OCI-LY7 (cell line): Measurements from ENCODE around the gene ZNF827. TPM values are rescaled to one million over a fixed set of nuclear protein-coding genes. Genes with fewer than 3 reads are reported as not detected.

ENCODE experiments used
- BruUV-seq: library from RNA; stranded (reverse); fragments of 400-500 nt; replicated peaks from 2 replicates; lab custom pipeline; 2021; lab: Mats Ljungman, UMichigan
- CTCF ChIA-PET: fragments of 300-600 bp; sonication (Branson Sonifier 250); formaldehyde crosslinking; loops from one replicate; lab custom pipeline; 2022; ENCODE audit warnings: antibody characterized with exemption; ENCODE audit not compliant: unreplicated experiment; lab: Charles Lee
- POLR2A ChIA-PET: fragments of 300-600 bp; sonication (Branson Sonifier 250); formaldehyde crosslinking; loops from one replicate; lab custom pipeline; 2022; ENCODE audit warnings: antibody characterized with exemption; lab: Charles Lee
- DNase-seq: peaks from one replicate; pipeline ENCODE4 v3.0.0-alpha.2; 2015; ENCODE audit warnings: low spot score
- H2AFZ ChIP-seq: fragments of 200-600 bp; sonication (generic), shearing (Covaris generic); 2 replicates; pipeline ENCODE4 v1.6.1; 2014; ENCODE audit warnings: mild to moderate bottlenecking, antibody characterized with exemption, low read length, moderate library complexity
- H3K27ac ChIP-seq: fragments of 200-600 bp; sonication (generic); 2 replicates; pipeline ENCODE4 v1.5.1; 2014; ENCODE audit warnings: mixed run types, low read depth, mild to moderate bottlenecking, moderate library complexity, low read length, inconsistent platforms; ENCODE audit not compliant: poor library complexity, severe bottlenecking
- H3K36me3 ChIP-seq: fragments of 200-600 bp; sonication (generic); 2 replicates; pipeline ENCODE4 v1.6.1; 2014; ENCODE audit warnings: mild to moderate bottlenecking, antibody characterized with exemption, low read length, moderate library complexity, mixed read lengths; ENCODE audit not compliant: insufficient read depth
- H3K4me1 ChIP-seq: fragments of 200-600 bp; sonication (generic); 2 replicates; pipeline ENCODE4 v1.5.1; 2014; ENCODE audit warnings: mild to moderate bottlenecking, low read length; ENCODE audit not compliant: insufficient read depth, poor library complexity, severe bottlenecking
- H3K4me2 ChIP-seq: fragments of 200-600 bp; sonication (generic); 2 replicates; pipeline ENCODE4 v1.6.1; 2014; ENCODE audit warnings: mild to moderate bottlenecking, low read length
- H3K4me3 ChIP-seq: fragments of 200-600 bp; sonication (generic); 2 replicates; pipeline ENCODE4 v1.5.1; 2014; ENCODE audit warnings: mild to moderate bottlenecking, low read depth, low read length; ENCODE audit not compliant: poor library complexity, severe bottlenecking
- H3K79me2 ChIP-seq: fragments of 200-600 bp; sonication (generic); 2 replicates; pipeline ENCODE4 v1.6.1; 2016; ENCODE audit warnings: low read depth, mild to moderate bottlenecking, low read length, moderate library complexity, mixed read lengths; ENCODE audit not compliant: insufficient read depth
- H3K9me2 ChIP-seq: fragments of 200-600 bp; sonication (generic); 2 replicates; pipeline ENCODE4 v1.6.1; 2016; ENCODE audit warnings: mild to moderate bottlenecking, low read length, mixed read lengths; ENCODE audit not compliant: insufficient read depth
- H3K9me3 ChIP-seq: fragments of 200-600 bp; sonication (generic); 2 replicates; pipeline ENCODE4 v1.6.1; 2014; ENCODE audit warnings: mild to moderate bottlenecking, mixed run types, low read length, mixed read lengths
- H4K20me1 ChIP-seq: fragments of 200-600 bp; sonication (generic); 2 replicates; pipeline ENCODE4 v1.6.1; 2014; ENCODE audit warnings: mild to moderate bottlenecking, antibody characterized with exemption, low read length, moderate library complexity, mixed read lengths; ENCODE audit not compliant: insufficient read depth
- EZH2phosphoT487 ChIP-seq: fragments of 200-600 bp; sonication (generic); IDR thresholded peaks from 2 replicates; pipeline ENCODE4 v1.6.1; 2018; ENCODE audit warnings: low read depth, borderline replicate concordance, mild to moderate bottlenecking, mixed run types, antibody characterized with exemption, low read length, moderate library complexity, mixed read lengths
- intact Hi-C: fragments of 100-400 bp; cut with micrococcal nuclease; formaldehyde crosslinking; loops from one replicate; pipeline ENCODE4 v1.10.0; 2022; ENCODE audit not compliant: unreplicated experiment
- total RNA-seq, 2 experiments: library from RNA; depleted of rRNA in 1 of 2; stranded (reverse); fragments of >200 nt in 1 of 2; shearing (Covaris generic) in 1 of 2; gene quantifications; 2 replicates each; pipeline ENCODE4 v1.2.3, GENCODE V29; 2014 to 2022
- TF ChIP-seq, protein P1 (sequence below): fragments of 200-600 bp; sonication (generic); conservative IDR thresholded peaks from 2 replicates; pipeline ENCODE4 v1.5.1; 2014; ENCODE audit warnings: mild to moderate bottlenecking, antibody characterized with exemption, low read length, moderate library complexity, mixed read lengths

Gene ZNF827
- total RNA-seq, 2 experiments from 2014 or later: 15.1 to 42.9 TPM

DNA sequence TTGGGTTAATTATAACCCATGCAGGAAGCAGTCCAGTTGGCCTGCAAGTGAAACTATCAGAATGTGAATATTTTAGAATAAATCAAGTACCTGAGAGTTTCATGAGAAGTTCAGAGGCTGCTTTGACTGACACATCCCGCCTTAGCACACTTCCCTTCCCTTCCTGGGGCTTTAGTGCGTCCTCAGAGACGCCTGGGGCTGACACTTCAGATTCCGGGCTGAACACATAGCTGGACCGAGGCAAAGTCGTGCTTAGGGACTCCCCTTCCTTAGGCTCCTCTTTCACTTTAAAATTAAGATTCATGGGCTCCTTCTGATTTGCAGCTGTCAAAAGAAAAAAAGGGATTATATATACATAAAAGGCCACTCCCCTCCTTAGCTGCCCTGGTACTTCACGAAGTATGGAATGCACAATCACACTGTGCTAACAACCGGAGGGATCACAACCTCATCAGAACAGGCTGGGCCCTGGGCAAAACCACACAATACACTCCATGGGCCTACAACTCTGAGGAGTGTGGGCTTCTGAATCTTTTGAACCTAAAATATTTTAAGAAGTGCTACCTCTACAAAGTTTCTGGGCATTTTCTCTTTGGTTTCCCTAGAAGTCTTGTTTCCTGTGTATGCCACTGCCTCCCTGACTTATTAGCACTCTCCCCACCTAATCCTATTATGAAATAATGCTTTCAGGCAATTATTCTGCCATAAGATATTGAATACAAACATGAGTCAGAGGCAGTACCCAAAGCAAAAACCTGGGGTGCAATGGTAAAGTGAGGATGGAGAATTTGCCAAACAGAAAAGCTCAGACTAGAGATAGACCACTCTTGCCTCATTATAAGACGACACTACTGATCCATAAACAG lies 68.2 kb downstream of the ZNF827 start:
- no TSS peak for BruUV-seq
- DNase-seq: no peak
- TF ChIP-seq, protein P1, sequence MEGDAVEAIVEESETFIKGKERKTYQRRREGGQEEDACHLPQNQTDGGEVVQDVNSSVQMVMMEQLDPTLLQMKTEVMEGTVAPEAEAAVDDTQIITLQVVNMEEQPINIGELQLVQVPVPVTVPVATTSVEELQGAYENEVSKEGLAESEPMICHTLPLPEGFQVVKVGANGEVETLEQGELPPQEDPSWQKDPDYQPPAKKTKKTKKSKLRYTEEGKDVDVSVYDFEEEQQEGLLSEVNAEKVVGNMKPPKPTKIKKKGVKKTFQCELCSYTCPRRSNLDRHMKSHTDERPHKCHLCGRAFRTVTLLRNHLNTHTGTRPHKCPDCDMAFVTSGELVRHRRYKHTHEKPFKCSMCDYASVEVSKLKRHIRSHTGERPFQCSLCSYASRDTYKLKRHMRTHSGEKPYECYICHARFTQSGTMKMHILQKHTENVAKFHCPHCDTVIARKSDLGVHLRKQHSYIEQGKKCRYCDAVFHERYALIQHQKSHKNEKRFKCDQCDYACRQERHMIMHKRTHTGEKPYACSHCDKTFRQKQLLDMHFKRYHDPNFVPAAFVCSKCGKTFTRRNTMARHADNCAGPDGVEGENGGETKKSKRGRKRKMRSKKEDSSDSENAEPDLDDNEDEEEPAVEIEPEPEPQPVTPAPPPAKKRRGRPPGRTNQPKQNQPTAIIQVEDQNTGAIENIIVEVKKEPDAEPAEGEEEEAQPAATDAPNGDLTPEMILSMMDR: no peak
- TF ChIP-seq EZH2phosphoT487: no peak
- Histone ChIP-seq H3K79me2 (peaks cover 6% of the 10 kb centered on the region; the same call in 1 of the 2 replicates), H3K4me2 (no peak overlapping the region), H3K4me1 (no peaks in the 10 kb centered on the region), H2AFZ (no peak overlapping the region), H4K20me1 (0 out of 2 replicates have a peak, but pooled peaks cover 5% of the 10 kb centered on the region), H3K9me2 (no peaks in the 10 kb centered on the region), H3K4me3 (no peak overlapping the region), H3K27ac (no peak overlapping the region), H3K9me3 (no peaks in the 10 kb centered on the region), H3K36me3 (peaks cover 80% of the 10 kb centered on the region)
- CTCF ChIA-PET: no interaction called here
- intact Hi-C loops: no loop called here
- POLR2A ChIA-PET: interaction anchor here (0.8 kb wide), 1 partner anchor 18 kb away, joined by 4 read pairs; no protein-coding TSS in a partner anchor

DNA sequence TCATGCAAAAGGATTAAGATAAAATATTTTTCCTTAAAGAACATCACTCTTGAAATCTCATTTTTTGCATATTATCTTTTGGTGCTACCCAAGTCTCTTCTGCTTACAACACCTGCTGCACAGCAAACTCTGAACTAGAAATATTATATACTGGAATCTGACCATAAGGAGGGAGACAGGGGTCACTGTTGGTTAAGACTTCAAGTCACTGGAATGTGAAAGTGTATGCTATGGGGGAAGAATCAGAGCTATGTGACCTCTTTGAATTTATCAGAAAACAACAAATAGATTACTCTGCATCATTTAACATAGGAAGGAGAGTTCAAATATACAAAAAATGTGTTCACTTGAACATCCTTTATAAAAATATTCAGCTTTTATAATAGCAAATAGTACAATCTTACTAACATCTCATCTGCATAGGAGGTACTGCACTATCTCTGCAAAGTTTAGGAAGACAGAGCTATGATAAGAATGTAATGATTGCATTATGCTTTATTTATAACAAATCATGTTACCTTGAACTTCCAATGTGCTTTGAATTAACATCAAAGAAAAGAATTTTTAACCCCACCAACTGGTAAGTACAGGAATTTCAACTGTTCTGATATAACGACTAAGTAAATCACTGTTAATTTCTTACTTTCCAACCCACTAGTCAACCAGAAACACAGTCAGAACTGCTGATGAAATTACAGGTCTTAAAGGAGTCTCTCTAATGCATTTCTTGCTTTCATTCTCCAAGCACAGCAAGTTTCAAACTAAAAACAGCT lies 69.8 kb downstream of the ZNF827 start:
- DNase-seq: peak; percentile 24
- POLR2A ChIA-PET: interaction anchor here (0.5 to 1.4 kb wide), 4 partner anchors 16 to 153 kb away, joined by 3 to 5 read pairs (median 3); no protein-coding TSS in a partner anchor
- H3K79me2 ChIP-seq: 0 out of 2 replicates have a peak, but pooled peaks cover 6% of the 10 kb centered on the region
- H3K4me3 ChIP-seq: no peak overlapping the region
- no peak overlapping the region for H3K4me2 ChIP-seq
- CTCF ChIA-PET: no interaction called here
- H3K9me2 ChIP-seq: no peaks in the 10 kb centered on the region
- intact Hi-C loops: no loop called here
- no peak overlapping the region for H3K27ac ChIP-seq
- TF ChIP-seq, protein P1: peak; percentile 64
- no peak for TF ChIP-seq EZH2phosphoT487
- peaks cover 78% of the 10 kb centered on the region for H3K36me3 ChIP-seq
- H3K4me1 ChIP-seq: no peaks in the 10 kb centered on the region
- H3K9me3 ChIP-seq: no peaks in the 10 kb centered on the region
- BruUV-seq: TSS peak; percentile 10
- 0 out of 2 replicates have a peak, but pooled peaks cover 6% of the 10 kb centered on the region for H4K20me1 ChIP-seq
- no peak overlapping the region for H2AFZ ChIP-seq
